CD4-positive, alpha-beta T cell treated with Interleukin-4 for 1 hour (primary cell): ENCODE measurements around the gene GMCL2.
A peak's percentile ranks its signal among the peaks of the same experiment; 100 is the strongest.
"Not testable (repeated sequence)": the region's sequence is repeated elsewhere in the genome, so short reads cannot be mapped to it uniquely, and the experiment has no call there.

Experiments
- DNase-seq, 2 donors: peaks; one replicate each; pipeline ENCODE4 v3.0.0-alpha.2; 2020 to 2022

The GMCL2 gene

GRCh38 chr5:178205749-178206047, 18.5 kb upstream of the GMCL2 start:
- DNase-seq = no peak

GRCh38 chr5:178204935-178205748, 18.0 kb upstream of the GMCL2 start:
- DNase-seq = peak; percentile 66 to 73

- DNase-seq = peak; percentile 96 to 97
These were observed 17.2 kb upstream of the GMCL2 start, which contains the start of gene HNRNPAB for GRCh38 chr5:178204182-178204934. Gene HNRNPAB, plus strand, starts transcription at chr5:178204533. Its CDS starts 305 bp downstream, at chr5:178204838.

GRCh38 chr5:178203670-178204181, 16.6 kb upstream of the GMCL2 start:
- no peak for DNase-seq

- peak in 1 of 2 donors; percentile 3 for DNase-seq
These were observed 15.4 kb upstream of the GMCL2 start for GRCh38 chr5:178202541-178202940.

GRCh38 chr5:178201927-178202235, 14.7 kb upstream of the GMCL2 start:
- peak in 1 of 2 donors; percentile 6 for DNase-seq

GRCh38 chr5:178201221-178201926, 14.2 kb upstream of the GMCL2 start:
- peak in 1 of 2 donors; percentile 0 for DNase-seq

- peak in 1 of 2 donors; percentile 5 for DNase-seq
These were observed 12.6 kb upstream of the GMCL2 start for GRCh38 chr5:178199581-178200434.

GRCh38 chr5:178198706-178199105, 11.5 kb upstream of the GMCL2 start:
- DNase-seq = no peak

GRCh38 chr5:178198151-178198550, 11.0 kb upstream of the GMCL2 start:
- DNase-seq = not testable (repeated sequence)

- DNase-seq = no peak
These were observed 9.8 kb upstream of the GMCL2 start for GRCh38 chr5:178196986-178197385.

- DNase-seq = no peak
These were observed 9.2 kb upstream of the GMCL2 start for GRCh38 chr5:178196281-178196812.

GRCh38 chr5:178194026-178194425, 6.9 kb upstream of the GMCL2 start:
- peak in 1 of 2 donors; percentile 10 for DNase-seq

- peak in 1 of 2 donors; percentile 7 for DNase-seq
These were observed 6.2 kb upstream of the GMCL2 start for GRCh38 chr5:178193251-178193809.

GRCh38 chr5:178192787-178193186, 5.6 kb upstream of the GMCL2 start:
- DNase-seq = peak in 1 of 2 donors; percentile 0

- no peak for DNase-seq
These were observed 5.1 kb upstream of the GMCL2 start for GRCh38 chr5:178192244-178192643.

- DNase-seq = no peak
These were observed 4.5 kb upstream of the GMCL2 start for GRCh38 chr5:178191661-178192060.

GRCh38 chr5:178189433-178189832, 2.3 kb upstream of the GMCL2 start:
- no peak for DNase-seq

GRCh38 chr5:178186427-178186826, 744 bp downstream of the GMCL2 start:
- no peak for DNase-seq

- no peak for DNase-seq
These were observed 4.9 kb downstream of the GMCL2 start for GRCh38 chr5:178182158-178182876.
